BJ (cell line): ENCODE measurements around the gene PKHD1. TPM values are rescaled to one million over a fixed set of nuclear protein-coding genes. Genes with fewer than 3 reads are reported as not detected.

ENCODE experiments used
- CTCF ChIA-PET: fragments of 350-600 bp; formaldehyde crosslinking; extraction: SDS; loops from one replicate; lab custom pipeline; 2021; ENCODE audit warnings: antibody characterized with exemption, inconsistent platforms; lab: Yijun Ruan, JAX
- POLR2A ChIA-PET: fragments of 300-600 bp; sonication (Branson Sonifier 250); formaldehyde crosslinking; extraction: SDS; loops from one replicate; lab custom pipeline; 2021; ENCODE audit warnings: antibody characterized with exemption; lab: Charles Lee
- DNase-seq: peaks from one replicate; pipeline ENCODE4 v3.0.0-alpha.2; 2011; ENCODE audit warnings: low read depth
- H3K27me3 ChIP-seq: 2 replicates; pipeline ENCODE4 v1.6.0; 2011; ENCODE audit warnings: low read length; ENCODE audit not compliant: control insufficient read depth, insufficient read depth
- H3K36me3 ChIP-seq: 2 replicates; pipeline ENCODE4 v1.5.1; 2011; ENCODE audit warnings: low read length; ENCODE audit not compliant: control insufficient read depth, insufficient read depth
- H3K4me3 ChIP-seq: 2 replicates; pipeline ENCODE4 v1.5.1; 2011; ENCODE audit warnings: low read depth, mild to moderate bottlenecking, control low read depth, low read length
- CTCF ChIP-seq: IDR thresholded peaks from 2 replicates; pipeline ENCODE4 v1.5.1; 2011; ENCODE audit warnings: low read depth, mild to moderate bottlenecking, control low read depth, inconsistent platforms, low read length, moderate library complexity; ENCODE audit not compliant: insufficient read depth
- polyA plus RNA-seq: library from polyadenylated mRNA; depleted of rRNA; stranded (reverse); fragments of >200 nt; gene quantifications from 2 replicates; pipeline ENCODE4 v1.2.3, GENCODE V29; 2011

PKHD1 gene
- polyA plus RNA-seq, 1 experiment, result not detected

GRCh38 chr6:51841626-51842025 is 245.8 kb downstream of the PKHD1 start:
- DNase-seq, result no peak
- ChIA-PET POLR2A (no interaction called here), CTCF (no interaction called here)
- Histone ChIP-seq H3K27me3 (no peaks in the 10 kb centered on the region), H3K36me3 (no peaks in the 10 kb centered on the region), H3K4me3 (no peak overlapping the region)
- TF ChIP-seq CTCF, result no peak

- H3K36me3 ChIP-seq, result no peaks in the 10 kb centered on the region
- POLR2A ChIA-PET, result no interaction called here
- no peak for TF ChIP-seq CTCF
- CTCF ChIA-PET, result interaction anchor here (1.0 kb wide), 1 partner anchor 27 kb away, joined by 3 read pairs; no protein-coding TSS in a partner anchor
- H3K27me3 ChIP-seq, result no peaks in the 10 kb centered on the region
- H3K4me3 ChIP-seq, result no peak overlapping the region
- DNase-seq, result no peak
Observed at GRCh38 chr6:51839726-51840374, 247.6 kb downstream of the PKHD1 start.

- ChIA-PET CTCF (no interaction called here), POLR2A (no interaction called here)
- H3K27me3 ChIP-seq, result no peaks in the 10 kb centered on the region
- DNase-seq, result no peak
- no peak overlapping the region for H3K4me3 ChIP-seq
- H3K36me3 ChIP-seq, result no peaks in the 10 kb centered on the region
- no peak for TF ChIP-seq CTCF
Observed at GRCh38 chr6:51830666-51831065, 256.7 kb downstream of the PKHD1 start.

- TF ChIP-seq CTCF, result no peak
- CTCF ChIA-PET, result no interaction called here
- POLR2A ChIA-PET, result no interaction called here
- Histone ChIP-seq H3K27me3 (no peaks in the 10 kb centered on the region), H3K4me3 (no peak overlapping the region), H3K36me3 (no peaks in the 10 kb centered on the region)
- DNase-seq, result no peak
Observed at GRCh38 chr6:51827580-51827979, 259.8 kb downstream of the PKHD1 start.

- H3K27me3 ChIP-seq, result no peaks in the 10 kb centered on the region
- POLR2A ChIA-PET, result no interaction called here
- CTCF ChIA-PET, result no interaction called here
- no peak for DNase-seq
- H3K4me3 ChIP-seq, result no peak overlapping the region
- TF ChIP-seq CTCF, result no peak
- H3K36me3 ChIP-seq, result no peaks in the 10 kb centered on the region
Observed at GRCh38 chr6:51824940-51825339, 262.5 kb downstream of the PKHD1 start.
